ENCODE measurements around the gene TFDP2. TPM values are rescaled to one million over a fixed set of nuclear protein-coding genes. Genes with fewer than 3 reads are reported as not detected.

TFDP2 gene
- total and polyA plus RNA-seq, 2 of the 8 experiments (the other 6 are each of a cell fraction or from before 2014, with no cell fraction given): 41.1 to 119 TPM

GRCh38 chr3:142053244-142053643 lies 96.1 kb downstream of the TFDP2 start:
- Histone ChIP-seq H3K27ac (ENCODE audit: low read depth, low read length) (no peak overlapping the region), H3K9ac (replicated peaks in 1 of 4; ENCODE audit: extremely low read depth in 1 of 4, low read depth in 3 of 4, low read length in 3 of 4) (no peak overlapping the region), H4K8ac (ENCODE audit: extremely low read depth, insufficient read depth, low read length) (no peak overlapping the region), H3K79me2 (ENCODE audit: control insufficient read depth in 1 of 2, insufficient read depth in 2 of 2, low read length in 2 of 2) (no peaks in the 10 kb centered on the region), H3K23me2 (ENCODE audit: low read depth, low read length) (no peaks in the 10 kb centered on the region), H3K4ac (replicated peaks; ENCODE audit: insufficient read length, low read depth, low read length) (no peak overlapping the region), H4K91ac (replicated peaks; ENCODE audit: insufficient read length, low read length) (no peak overlapping the region), H2AFZ (ENCODE audit: low read length) (no peak overlapping the region), H2BK15ac (ENCODE audit: low read length) (no peak overlapping the region), H4K5ac (ENCODE audit: insufficient read length, low read depth, low read length) (no peak overlapping the region), H3K18ac (ENCODE audit: extremely low read depth, low read length) (no peak overlapping the region), H3K23ac (ENCODE audit: insufficient read length) (no peak overlapping the region), H3K4me2 (ENCODE audit: insufficient read depth in 1 of 2, low read depth in 2 of 2, low read length in 2 of 2) (no peak overlapping the region), H3K4me1 (replicated peaks in 1 of 4; ENCODE audit: control insufficient read depth in 3 of 4, insufficient read depth in 4 of 4, low read length in 3 of 4) (peaks cover 0 to 2% (median 0%) of the 10 kb centered on the region in 4 experiments; a peak in 1 of 7 replicates), H3K36me3 (ENCODE audit: control insufficient read depth in 2 of 4, insufficient read depth in 4 of 4, low read length in 3 of 4) (no peaks in the 10 kb centered on the region), H2BK20ac (ENCODE audit: low read length) (no peak overlapping the region), H4K20me1 (replicated peaks in 1 of 2; ENCODE audit: control insufficient read depth in 1 of 2, insufficient read depth in 2 of 2, low read length in 2 of 2) (no peaks in the 10 kb centered on the region), H3K27me3 (replicated peaks in 1 of 4; ENCODE audit: control insufficient read depth in 3 of 4, extremely low read depth in 1 of 4, insufficient read depth in 3 of 4, low read length in 3 of 4) (no peaks in the 10 kb centered on the region), H3K56ac (replicated peaks; ENCODE audit: insufficient read length, low read depth, low read length) (no peak overlapping the region), H2BK120ac (replicated peaks; ENCODE audit: low read depth, low read length) (no peak overlapping the region), H2BK5ac (ENCODE audit: low read depth, low read length) (no peak overlapping the region), H3K79me1 (ENCODE audit: low read depth, low read length) (no peaks in the 10 kb centered on the region), H3K4me3 (ENCODE audit: extremely low read depth in 1 of 4, insufficient read depth in 2 of 4, low read depth in 3 of 4, low read length in 4 of 4) (no peak overlapping the region), H3K14ac (ENCODE audit: insufficient read length) (no peak overlapping the region), H3K9me3 (ENCODE audit: insufficient read depth in 2 of 2, low read depth in 1 of 2, low read length in 1 of 2) (no peaks in the 10 kb centered on the region), H2AK5ac (ENCODE audit: low read depth, low read length) (no peak overlapping the region), H2BK12ac (ENCODE audit: low read depth, low read length) (no peak overlapping the region)
- ChIA-PET POLR2A (ENCODE audit: partially characterized antibody) (no interaction called here), CTCF (ENCODE audit: partially characterized antibody) (interaction anchor here (1.1 kb wide), 1 partner anchor 10 kb away, joined by 4 read pairs; no protein-coding TSS in a partner anchor)
- FAIRE-seq (no peak), DNase-seq (ENCODE audit: low read depth in 1 of 2, low spot score in 2 of 2) (no peak)
- WGBS, 2 experiments (ENCODE audit: extremely low coverage in 1 of 2, insufficient coverage in 1 of 2, insufficient read length in 1 of 2, insufficient replicate concordance in 2 of 2, low coverage in 1 of 2, low lambda C conversion rate in 2 of 2, missing lambda C conversion rate in 1 of 2): 100% methylated on average over 2 of the region's 2 CpGs; no CpG with 5 or more reads in 1 of the 2 experiments
- TF ChIP-seq SUZ12 (IDR thresholded peaks at IDR 0.05; ENCODE audit: low read length) (no peak), TBP (IDR thresholded peaks at IDR 0.05; ENCODE audit: low read depth, low read length) (no peak), GABPA (IDR thresholded peaks at IDR 0.05; ENCODE audit: borderline replicate concordance, insufficient read depth, low read length) (no peak), SP1 (IDR thresholded peaks at IDR 0.05; ENCODE audit: low read depth, low read length) (no peak), TEAD4 (IDR thresholded peaks at IDR 0.05; ENCODE audit: low read depth, low read length) (no peak), SP2 (IDR thresholded peaks at IDR 0.05; ENCODE audit: low read length) (no peak), HDAC2 (IDR thresholded peaks at IDR 0.05; ENCODE audit: borderline replicate concordance in 1 of 2, low read depth in 2 of 2, low read length in 2 of 2) (no peak), FOSL1 (IDR thresholded peaks at IDR 0.05; ENCODE audit: insufficient read depth, low read depth, low read length) (no peak), BACH1 (IDR thresholded peaks at IDR 0.05; ENCODE audit: low read length) (no peak), ATF3 (IDR thresholded peaks at IDR 0.05; ENCODE audit: insufficient read depth, low read depth, low read length) (no peak), CBX5 (IDR thresholded peaks at IDR 0.05; ENCODE audit: low read depth, low read length) (no peak), SIN3A (conservative IDR thresholded peaks at IDR 0.05 in 1 of 2, IDR thresholded peaks at IDR 0.05 in 1 of 2; ENCODE audit: low read depth in 1 of 2, low read length in 2 of 2) (no peak), RAD21 (IDR thresholded peaks at IDR 0.05 in 1 of 2, conservative IDR thresholded peaks at IDR 0.05 in 1 of 2; ENCODE audit: low read depth in 2 of 2, low read length in 2 of 2) (no peak)

All from H1 (cell line).